Measurements from ENCODE around the gene SELENOV.

GRCh38 chr19:39533791-39534190 lies 18.9 kb downstream of the SELENOV start:
- TF ChIP-seq CTCF (IDR thresholded peaks at IDR 0.05; ENCODE audit: low read depth, low read length) = no peak
- TF ChIP-seq EZH2phosphoT487 (IDR thresholded peaks at IDR 0.05; ENCODE audit: low read depth) = no peak

All from OCI-LY3 (cell line).